Neural progenitor cell (in vitro differentiated cells): ENCODE results near the gene MASP2. TPM values are rescaled to one million over a fixed set of nuclear protein-coding genes. Genes with fewer than 3 reads are reported as not detected.
"Not testable (repeated sequence)": the region's sequence is repeated elsewhere in the genome, so short reads cannot be mapped to it uniquely, and the experiment has no call there.

ENCODE experiments used
- DNase-seq: peaks from one replicate; pipeline ENCODE4 v3.0.0-alpha.2; 2016; ENCODE audit warnings: low spot score
- H2AFZ ChIP-seq: fragments of 200-600 bp; sonication (generic); replicated peaks from 2 replicates; pipeline ENCODE4 v1.6.1; 2016; ENCODE audit warnings: antibody characterized with exemption
- H3F3A ChIP-seq: fragments of 200-600 bp; sonication (generic); 2 replicates; pipeline ENCODE4 v1.6.1; 2016; ENCODE audit warnings: antibody characterized with exemption, low read depth
- H3K27ac ChIP-seq: fragments of 200-600 bp; sonication (generic); 2 replicates; pipeline ENCODE4 v1.5.1; 2016; ENCODE audit warnings: mild to moderate bottlenecking
- H3K27me3 ChIP-seq: fragments of 200-600 bp; sonication (generic); 2 replicates; pipeline ENCODE4 v1.6.1; 2016; ENCODE audit warnings: mild to moderate bottlenecking, moderate library complexity
- H3K36me3 ChIP-seq: fragments of 200-600 bp; sonication (generic); 2 replicates; pipeline ENCODE4 v1.5.1; 2016
- H3K4me1 ChIP-seq: fragments of 200-600 bp; sonication (generic); 2 replicates; pipeline ENCODE4 v1.6.1; 2016; ENCODE audit warnings: mixed run types
- H3K4me2 ChIP-seq: fragments of 200-600 bp; sonication (generic); 2 replicates; pipeline ENCODE4 v1.6.1; 2016
- H3K4me3 ChIP-seq: fragments of 200-600 bp; sonication (generic); 2 replicates; pipeline ENCODE4 v1.5.1; 2016
- H3K79me2 ChIP-seq: fragments of 200-600 bp; sonication (generic); 2 replicates; pipeline ENCODE4 v1.6.1; 2016; ENCODE audit warnings: low read depth
- H3K9ac ChIP-seq: fragments of 200-600 bp; sonication (generic); 2 replicates; pipeline ENCODE4 v1.6.1; 2016
- H3K9me3 ChIP-seq: fragments of 200-600 bp; sonication (generic); 2 replicates; pipeline ENCODE4 v1.5.1; 2016; ENCODE audit warnings: low read depth
- H4K20me1 ChIP-seq: fragments of 200-600 bp; sonication (generic); 2 replicates; pipeline ENCODE4 v1.6.1; 2016; ENCODE audit warnings: low read depth
- H3K27ac Mint-ChIP-seq: 3 replicates; pipeline ENCODE4 v1.8.0; 2021; ENCODE audit warnings: mixed read lengths
- H3K27me3 Mint-ChIP-seq: 2 replicates; pipeline ENCODE4 v1.8.0; 2022; ENCODE audit warnings: low read depth, mild to moderate bottlenecking, inconsistent platforms, moderate library complexity, mixed read lengths; ENCODE audit not compliant: insufficient read depth
- H3K36me3 Mint-ChIP-seq: 3 replicates; pipeline ENCODE4 v1.8.0; 2021; ENCODE audit warnings: mixed read lengths
- H3K4me1 Mint-ChIP-seq: 3 replicates; pipeline ENCODE4 v1.8.0; 2021; ENCODE audit warnings: mixed read lengths
- H3K4me3 Mint-ChIP-seq: 3 replicates; pipeline ENCODE4 v1.8.0; 2021; ENCODE audit warnings: mild to moderate bottlenecking, moderate library complexity, mixed read lengths
- H3K9me3 Mint-ChIP-seq: 3 replicates; pipeline ENCODE4 v1.8.0; 2020; ENCODE audit warnings: mixed read lengths
- CTCF ChIP-seq: fragments of 200-600 bp; sonication (generic); IDR thresholded peaks from 2 replicates; pipeline ENCODE4 v1.5.1; 2017; ENCODE audit warnings: antibody characterized with exemption, mild to moderate bottlenecking
- EZH2 ChIP-seq: fragments of 200-600 bp; sonication (generic); IDR thresholded peaks from 2 replicates; pipeline ENCODE4 v1.6.1; 2017; ENCODE audit warnings: antibody characterized with exemption, mild to moderate bottlenecking, moderate library complexity
- EZH2phosphoT487 ChIP-seq: fragments of 200-600 bp; sonication (generic); IDR thresholded peaks from 2 replicates; pipeline ENCODE4 v1.6.1; 2017; ENCODE audit warnings: antibody characterized with exemption
- total RNA-seq: library from RNA; depleted of rRNA; stranded (reverse); fragments of >200 nt; gene quantifications from 2 replicates; pipeline ENCODE4 v1.2.3, GENCODE V29; 2015; ENCODE audit warnings: low replicate concordance

MASP2 gene
- total RNA-seq, 1 donor from 2014 or later: not detected

- Histone ChIP-seq H3K79me2 (no peaks in the 10 kb centered on the region), H2AFZ (no peak overlapping the region), H3K4me2 (no peak overlapping the region), H3K36me3 (no peaks in the 10 kb centered on the region), H3F3A (no peaks in the 10 kb centered on the region), H3K9ac (no peak overlapping the region), H4K20me1 (no peaks in the 10 kb centered on the region), H3K4me1 (peaks cover 7% of the 10 kb centered on the region), H3K27ac (no peak overlapping the region), H3K27me3 (no peaks in the 10 kb centered on the region), H3K4me3 (no peak overlapping the region), H3K9me3 (no peaks in the 10 kb centered on the region)
- no peak for DNase-seq
- Mint-ChIP-seq H3K4me1 (peaks cover 6% of the 10 kb centered on the region), H3K27ac (no peak overlapping the region), H3K36me3 (no peaks in the 10 kb centered on the region), H3K4me3 (no peak overlapping the region), H3K27me3 (peaks cover 10% of the 10 kb centered on the region), H3K9me3 (no peaks in the 10 kb centered on the region)
- TF ChIP-seq CTCF: no peak
- TF ChIP-seq EZH2: no peak
- TF ChIP-seq EZH2phosphoT487: no peak
Measured at GRCh38 chr1:10992864-10993263, 54.2 kb downstream of the MASP2 start.

GRCh38 chr1:10992004-10992403, 55.0 kb downstream of the MASP2 start:
- not testable (repeated sequence) for H3K9me3 Mint-ChIP-seq, H4K20me1 ChIP-seq, H3K27ac Mint-ChIP-seq, H3K4me3 ChIP-seq, H3K4me1 ChIP-seq, DNase-seq, H3F3A ChIP-seq, H3K4me1 Mint-ChIP-seq, H3K36me3 Mint-ChIP-seq, H3K9ac ChIP-seq, H3K36me3 ChIP-seq, H3K4me2 ChIP-seq, H3K27me3 ChIP-seq, H3K4me3 Mint-ChIP-seq, H3K79me2 ChIP-seq, H3K27ac ChIP-seq, H2AFZ ChIP-seq, H3K9me3 ChIP-seq
- peaks cover 10% of the 10 kb centered on the region for H3K27me3 Mint-ChIP-seq

GRCh38 chr1:10990828-10991227, 56.2 kb downstream of the MASP2 start:
- no peak overlapping the region for H3K27ac Mint-ChIP-seq
- H3K9me3 Mint-ChIP-seq: no peaks in the 10 kb centered on the region
- H3K27me3 Mint-ChIP-seq: peaks cover 12% of the 10 kb centered on the region
- H3K4me3 ChIP-seq: no peak overlapping the region
- H3K79me2 ChIP-seq: no peaks in the 10 kb centered on the region
- H2AFZ ChIP-seq: no peak overlapping the region
- H3K36me3 ChIP-seq: no peaks in the 10 kb centered on the region
- H3K9ac ChIP-seq: no peak overlapping the region
- H4K20me1 ChIP-seq: no peaks in the 10 kb centered on the region
- no peak overlapping the region for H3K27ac ChIP-seq
- peaks cover 8% of the 10 kb centered on the region for H3K4me1 Mint-ChIP-seq
- no peak for DNase-seq
- H3K27me3 ChIP-seq: no peaks in the 10 kb centered on the region
- no peak overlapping the region for H3K4me3 Mint-ChIP-seq
- H3K9me3 ChIP-seq: no peaks in the 10 kb centered on the region
- H3K36me3 Mint-ChIP-seq: no peaks in the 10 kb centered on the region
- peaks cover 7% of the 10 kb centered on the region for H3K4me1 ChIP-seq
- peaks cover 3% of the 10 kb centered on the region for H3F3A ChIP-seq
- H3K4me2 ChIP-seq: no peak overlapping the region
- TF ChIP-seq EZH2: no peak
- no peak for TF ChIP-seq CTCF

GRCh38 chr1:10989920-10990516, 57.0 kb downstream of the MASP2 start:
- not testable (repeated sequence) for H3K4me1 ChIP-seq, H3K4me3 Mint-ChIP-seq, H3K9me3 Mint-ChIP-seq, H3K36me3 Mint-ChIP-seq, H2AFZ ChIP-seq, H3K4me3 ChIP-seq, H3F3A ChIP-seq, H3K27ac Mint-ChIP-seq, H3K36me3 ChIP-seq, H3K27me3 ChIP-seq, H4K20me1 ChIP-seq, H3K4me1 Mint-ChIP-seq, H3K9me3 ChIP-seq, H3K4me2 ChIP-seq, H3K9ac ChIP-seq, H3K27ac ChIP-seq, DNase-seq, H3K79me2 ChIP-seq
- H3K27me3 Mint-ChIP-seq: peaks cover 12% of the 10 kb centered on the region
